ENCODE measurements around the gene CATSPER1.

GRCh38 chr11:66001942-66002647, 24.2 kb downstream of the CATSPER1 start, which contains the start of the genes BANF1 and EIF1AD:
- no peak for TF ChIP-seq EZH2 (IDR thresholded peaks at IDR 0.05; ENCODE audit: low read length, unreplicated experiment)
- TF ChIP-seq CTCF (conservative IDR thresholded peaks at IDR 0.05; ENCODE audit: low read depth, low read length): no peak
- no peak for TF ChIP-seq EZH2phosphoT487 (IDR thresholded peaks at IDR 0.05; ENCODE audit: borderline replicate concordance, low read length)
